Gastroesophageal sphincter (tissue), 4 donors: ENCODE data around the gene ABHD4. TPM values are rescaled to one million over a fixed set of nuclear protein-coding genes. Genes with fewer than 3 reads are reported as not detected.

Experiments used
- ATAC-seq: fragments of 150-250 bp; one replicate; pipeline ENCODE4 v1.9.1; 2016; ENCODE audit warnings: mild to moderate bottlenecking, moderate library complexity
- H3K27ac ChIP-seq, 4 donors: fragments of 200-600 bp; sonication (generic) in 3 of 4; 1 replicate in 3 of 4; 2 replicates in 1 of 4; pipeline ENCODE4 v1.5.1; 2016 to 2019
- H3K27me3 ChIP-seq: fragments of 200-600 bp; sonication (generic); one replicate; pipeline ENCODE4 v1.5.1; 2019
- H3K36me3 ChIP-seq, 2 donors: fragments of 200-600 bp; sonication (generic); one replicate each; pipeline ENCODE4 v1.5.1; 2019; ENCODE audit warnings: control low read depth in 1 of 2
- H3K4me1 ChIP-seq, 3 donors: fragments of 200-600 bp; sonication (generic); 1 replicate in 2 of 3; 2 replicates in 1 of 3; pipeline ENCODE4 v1.5.1; 2016 to 2019; ENCODE audit warnings: control low read depth in 2 of 3
- H3K4me3 ChIP-seq, 2 donors: fragments of 200-600 bp; sonication (generic); one replicate each; pipeline ENCODE4 v1.5.1; 2019; ENCODE audit warnings: mild to moderate bottlenecking in 1 of 2, moderate library complexity in 1 of 2
- H3K9me3 ChIP-seq, 3 donors: fragments of 200-600 bp; sonication (generic); one replicate each; pipeline ENCODE4 v1.5.1; 2017 to 2019; ENCODE audit warnings: control low read depth in 2 of 3
- CTCF ChIP-seq, 4 experiments: fragments of 200-600 bp in 2 of 4; fragments of 450-650 bp in 2 of 4; sonication (generic) in 1 of 4; IDR thresholded peaks; one replicate each; pipeline ENCODE4 v1.5.1; 2017 to 2019; ENCODE audit warnings: antibody characterized with exemption in 4 of 4, mild to moderate bottlenecking in 2 of 4, moderate library complexity in 2 of 4
- EP300 ChIP-seq: sonication (generic); formaldehyde crosslinking; IDR thresholded peaks from one replicate; pipeline ENCODE4 v1.6.1; 2017; ENCODE audit warnings: antibody characterized with exemption, mild to moderate bottlenecking
- POLR2A ChIP-seq, 2 donors: fragments of 450-650 bp; IDR thresholded peaks; one replicate each; pipeline ENCODE4 v1.6.1; 2017; ENCODE audit warnings: antibody characterized with exemption in 2 of 2, mild to moderate bottlenecking in 2 of 2, moderate library complexity in 1 of 2
- POLR2AphosphoS5 ChIP-seq: sonication (generic); formaldehyde crosslinking; IDR thresholded peaks from one replicate; pipeline ENCODE4 v1.6.1; 2017; ENCODE audit warnings: antibody characterized with exemption
- WGBS, 2 donors: methylation state at CpG; one replicate each; pipeline ENCODE4 v1.1.5; 2018; ENCODE audit warnings: low coverage in 1 of 2; 5-methylcytosine and 5-hydroxymethylcytosine counted together
- total RNA-seq, 4 donors: library from RNA; depleted of rRNA; stranded (reverse); fragments of >200 nt; gene quantifications; one replicate each; pipeline ENCODE4 v1.1.0, GENCODE V29; 2016

The ABHD4 gene
- total RNA-seq, 4 donors from 2014 or later, result 23.8 to 42.0 (median 31.0) TPM

GRCh38 chr14:22600027-22600426, 1.9 kb downstream of the ABHD4 start:
- H3K4me1 ChIP-seq, result peaks cover 5 to 31% (median 14%) of the 10 kb centered on the region in 3 donors
- peaks cover 3 to 37% of the 10 kb centered on the region in 2 donors for H3K36me3 ChIP-seq
- no peak overlapping the region for H3K4me3 ChIP-seq
- H3K27me3 ChIP-seq, result no peaks in the 10 kb centered on the region
- no peak for ATAC-seq
- H3K9me3 ChIP-seq, result no peaks in the 10 kb centered on the region
- TF ChIP-seq CTCF (IDR thresholded peaks at IDR 0.05) (no peak), EP300 (no peak), POLR2AphosphoS5 (no peak), POLR2A (IDR thresholded peaks at IDR 0.05) (no peak)
- peak overlapping the region in 1 of 4 donors; percentile 94 for H3K27ac ChIP-seq

- no peaks in the 10 kb centered on the region for H3K27me3 ChIP-seq
- ATAC-seq, result no peak
- peaks cover 5 to 31% (median 14%) of the 10 kb centered on the region in 3 donors for H3K4me1 ChIP-seq
- no peak for TF ChIP-seq CTCF (IDR thresholded peaks at IDR 0.05)
- TF ChIP-seq POLR2AphosphoS5, result no peak
- no peak for TF ChIP-seq EP300
- no peak for TF ChIP-seq POLR2A (IDR thresholded peaks at IDR 0.05)
- peaks cover 3 to 52% of the 10 kb centered on the region in 2 donors for H3K36me3 ChIP-seq
- H3K27ac ChIP-seq, result no peak overlapping the region
- H3K9me3 ChIP-seq, result no peaks in the 10 kb centered on the region
- H3K4me3 ChIP-seq, result no peak overlapping the region
- 83% methylated on average over 2 of the region's 2 CpGs; no CpG with 5 or more reads in 1 of the 2 donors for WGBS, 2 donors
Observed at GRCh38 chr14:22601456-22601855, 3.4 kb downstream of the ABHD4 start.

- Histone ChIP-seq H3K4me1 (peaks cover 5 to 31% (median 14%) of the 10 kb centered on the region in 3 donors), H3K36me3 (peaks cover 3 to 57% of the 10 kb centered on the region in 2 donors), H3K4me3 (no peak overlapping the region), H3K9me3 (no peaks in the 10 kb centered on the region), H3K27ac (no peak overlapping the region), H3K27me3 (no peaks in the 10 kb centered on the region)
- no peak for ATAC-seq
- TF ChIP-seq EP300, result no peak
- TF ChIP-seq POLR2A (IDR thresholded peaks at IDR 0.05), result no peak
- TF ChIP-seq CTCF (IDR thresholded peaks at IDR 0.05), result no peak
- no peak for TF ChIP-seq POLR2AphosphoS5
- 86 to 93% methylated on average over 4 to 5 of the region's 5 CpGs for WGBS, 2 donors
Observed at GRCh38 chr14:22601996-22602395, 3.9 kb downstream of the ABHD4 start.

- Histone ChIP-seq H3K27ac (no peak overlapping the region), H3K9me3 (no peaks in the 10 kb centered on the region), H3K4me3 (no peak overlapping the region), H3K4me1 (peaks cover 5 to 25% (median 14%) of the 10 kb centered on the region in 3 donors), H3K27me3 (no peaks in the 10 kb centered on the region), H3K36me3 (peaks cover 3 to 66% of the 10 kb centered on the region in 2 donors)
- ATAC-seq, result no peak
- TF ChIP-seq POLR2AphosphoS5 (no peak), EP300 (no peak), POLR2A (IDR thresholded peaks at IDR 0.05) (no peak), CTCF (IDR thresholded peaks at IDR 0.05) (no peak)
Observed at GRCh38 chr14:22602862-22603261, 4.8 kb downstream of the ABHD4 start.

- H3K9me3 ChIP-seq, result no peaks in the 10 kb centered on the region
- WGBS, 2 donors, result 92 to 100% methylated on average over 1 to 4 of the region's 6 CpGs
- peaks cover 3 to 100% of the 10 kb centered on the region in 2 donors for H3K36me3 ChIP-seq
- peaks cover 0 to 6% (median 0%) of the 10 kb centered on the region in 3 donors for H3K4me1 ChIP-seq
- no peak for ATAC-seq
- no peaks in the 10 kb centered on the region for H3K27me3 ChIP-seq
- H3K4me3 ChIP-seq, result no peak overlapping the region
- H3K27ac ChIP-seq, result no peak overlapping the region
- no peak for TF ChIP-seq POLR2A (IDR thresholded peaks at IDR 0.05)
- no peak for TF ChIP-seq CTCF (IDR thresholded peaks at IDR 0.05)
- TF ChIP-seq EP300, result no peak
- no peak for TF ChIP-seq POLR2AphosphoS5
Observed at GRCh38 chr14:22606380-22606779, 8.3 kb downstream of the ABHD4 start.
